Measurements from ENCODE around the gene TAF1B. TPM values are rescaled to one million over a fixed set of nuclear protein-coding genes. Genes with fewer than 3 reads are reported as not detected.

Gene TAF1B
- total and polyA plus RNA-seq, 8 donors, result 22.0 to 33.9 (median 28.2) TPM

GRCh38 chr2:9813312-9814128 is 29.8 kb upstream of the TAF1B start:
- TF ChIP-seq, protein P1, sequence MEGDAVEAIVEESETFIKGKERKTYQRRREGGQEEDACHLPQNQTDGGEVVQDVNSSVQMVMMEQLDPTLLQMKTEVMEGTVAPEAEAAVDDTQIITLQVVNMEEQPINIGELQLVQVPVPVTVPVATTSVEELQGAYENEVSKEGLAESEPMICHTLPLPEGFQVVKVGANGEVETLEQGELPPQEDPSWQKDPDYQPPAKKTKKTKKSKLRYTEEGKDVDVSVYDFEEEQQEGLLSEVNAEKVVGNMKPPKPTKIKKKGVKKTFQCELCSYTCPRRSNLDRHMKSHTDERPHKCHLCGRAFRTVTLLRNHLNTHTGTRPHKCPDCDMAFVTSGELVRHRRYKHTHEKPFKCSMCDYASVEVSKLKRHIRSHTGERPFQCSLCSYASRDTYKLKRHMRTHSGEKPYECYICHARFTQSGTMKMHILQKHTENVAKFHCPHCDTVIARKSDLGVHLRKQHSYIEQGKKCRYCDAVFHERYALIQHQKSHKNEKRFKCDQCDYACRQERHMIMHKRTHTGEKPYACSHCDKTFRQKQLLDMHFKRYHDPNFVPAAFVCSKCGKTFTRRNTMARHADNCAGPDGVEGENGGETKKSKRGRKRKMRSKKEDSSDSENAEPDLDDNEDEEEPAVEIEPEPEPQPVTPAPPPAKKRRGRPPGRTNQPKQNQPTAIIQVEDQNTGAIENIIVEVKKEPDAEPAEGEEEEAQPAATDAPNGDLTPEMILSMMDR (IDR thresholded peaks at IDR 0.05), result peak; percentile 91
- DNase-seq, result peak; percentile 63 to 91 (median 71)
- peaks cover 8 to 18% of the 10 kb centered on the region in 2 donors for H3K4me1 ChIP-seq
- H3K4me3 ChIP-seq, result no peak overlapping the region
- H3K27ac ChIP-seq, result no peak overlapping the region
- intact Hi-C loops (cut with DNase I), result no loop called here
- peak; percentile 92 for ATAC-seq
- no peaks in the 10 kb centered on the region for H3K36me3 ChIP-seq
- no peaks in the 10 kb centered on the region for H3K27me3 ChIP-seq
- no peaks in the 10 kb centered on the region for H3K9me3 ChIP-seq

DNA sequence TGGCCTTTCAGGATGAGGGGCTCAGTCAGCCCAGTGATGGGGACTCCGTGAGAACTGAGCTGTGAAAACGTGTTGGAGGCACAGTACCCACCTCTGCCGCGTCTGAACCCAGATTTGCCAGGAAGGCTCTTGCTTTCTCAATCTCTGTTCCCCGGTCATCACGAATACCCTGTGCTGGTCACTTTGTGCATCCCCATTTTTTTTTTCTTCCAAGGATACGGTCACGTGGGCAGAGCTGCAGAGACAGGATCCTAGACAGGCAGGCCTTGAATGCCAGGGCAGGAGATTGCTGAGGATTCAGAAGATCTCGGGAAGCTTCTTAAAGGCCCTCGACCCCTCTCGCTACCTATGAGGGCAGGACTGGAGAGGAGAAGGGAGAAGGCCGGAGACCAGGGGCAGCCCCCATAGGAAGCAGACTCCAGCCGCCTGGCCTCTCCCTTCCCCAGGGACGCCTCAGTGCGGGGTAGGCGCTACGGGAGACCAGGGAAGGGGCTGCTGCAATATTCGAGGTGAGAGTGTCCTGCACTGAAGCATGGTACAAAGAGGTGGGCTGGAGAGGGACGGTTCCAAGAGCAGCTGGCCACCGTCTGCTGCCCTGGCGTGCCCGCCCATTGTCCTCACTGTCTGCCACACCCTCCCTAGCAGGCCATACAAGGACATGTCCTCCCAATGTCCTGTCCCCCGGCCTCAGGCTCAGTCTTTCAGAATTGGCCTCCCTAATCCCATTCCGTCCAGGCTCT is 29.0 kb upstream of the TAF1B start:
- H3K4me3 ChIP-seq, result no peak overlapping the region
- H3K4me1 ChIP-seq, result peaks cover 8 to 18% of the 10 kb centered on the region in 2 donors
- no peak overlapping the region for H3K27ac ChIP-seq
- H3K27me3 ChIP-seq, result no peaks in the 10 kb centered on the region
- no peak for ATAC-seq
- DNase-seq, result peak in 1 of 4 donors; percentile 27
- TF ChIP-seq, protein P1 (IDR thresholded peaks at IDR 0.05), result peak in 1 of 2 donors; percentile 1
- no peaks in the 10 kb centered on the region for H3K9me3 ChIP-seq
- H3K36me3 ChIP-seq, result no peaks in the 10 kb centered on the region
- intact Hi-C loops (cut with DNase I), result no loop called here

DNA sequence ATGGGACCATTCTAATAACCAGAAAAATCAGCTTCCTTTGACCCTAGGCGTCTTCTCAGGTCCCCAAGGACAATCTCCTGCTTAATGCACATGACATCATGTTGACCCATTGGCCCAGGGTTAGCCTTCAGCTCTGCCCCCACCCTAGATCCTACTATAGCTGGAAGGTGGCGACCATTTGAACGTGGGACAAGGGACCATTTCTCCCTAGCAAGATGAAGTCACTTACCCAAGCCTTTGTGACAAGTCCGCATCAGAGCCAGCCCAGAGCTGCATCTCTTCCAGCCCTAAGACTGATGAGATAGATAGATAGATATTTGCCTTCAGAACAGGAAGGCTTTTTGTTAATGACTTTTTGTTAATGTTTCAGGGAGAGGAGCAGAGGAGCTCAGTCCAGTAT is 28.2 kb upstream of the TAF1B start:
- DNase-seq (no peak), ATAC-seq (no peak)
- Histone ChIP-seq H3K27me3 (no peaks in the 10 kb centered on the region), H3K4me3 (no peak overlapping the region), H3K4me1 (peaks cover 8 to 18% of the 10 kb centered on the region in 2 donors), H3K9me3 (no peaks in the 10 kb centered on the region), H3K36me3 (no peaks in the 10 kb centered on the region), H3K27ac (no peak overlapping the region)
- intact Hi-C loops (cut with DNase I), result loop anchor here in 1 of 2 donors (5.0 kb wide), 1 partner anchor 232 kb away; no protein-coding TSS in a partner anchor
- TF ChIP-seq, protein P1 (IDR thresholded peaks at IDR 0.05), result no peak

DNA sequence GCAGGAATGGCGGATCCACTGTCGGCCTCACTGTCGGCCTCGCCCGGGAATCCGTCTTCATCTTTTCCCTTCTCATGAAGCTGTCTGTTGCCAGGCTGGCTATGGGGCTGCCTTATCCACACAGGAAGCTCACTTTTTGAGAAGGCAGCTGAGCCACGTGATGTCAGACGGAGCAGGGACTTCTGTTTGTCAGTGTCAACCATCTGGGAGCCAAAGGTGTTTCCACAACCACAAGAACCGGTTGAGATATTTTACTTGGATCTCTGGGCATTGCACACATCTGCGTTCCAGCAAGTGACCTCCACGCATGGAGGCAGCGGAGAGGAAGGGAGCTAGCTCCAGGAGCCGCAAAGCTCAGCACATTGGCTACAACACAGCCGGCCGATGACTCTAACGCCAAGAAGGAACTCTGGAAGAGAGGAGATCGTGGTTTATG is 27.4 kb upstream of the TAF1B start:
- intact Hi-C loops (cut with DNase I), result loop anchor here in 1 of 2 donors (5.0 kb wide), 1 partner anchor 231 kb away; no protein-coding TSS in a partner anchor

More for the DNA sequence above, 27.4 kb upstream of the TAF1B start:
- H3K36me3 ChIP-seq, result no peaks in the 10 kb centered on the region
- ATAC-seq (no peak), DNase-seq (peak in 1 of 4 donors; percentile 30)
- H3K27me3 ChIP-seq, result no peaks in the 10 kb centered on the region
- TF ChIP-seq, protein P1 (IDR thresholded peaks at IDR 0.05), result no peak
- no peak overlapping the region for H3K27ac ChIP-seq
- no peaks in the 10 kb centered on the region for H3K9me3 ChIP-seq
- H3K4me3 ChIP-seq, result no peak overlapping the region
- H3K4me1 ChIP-seq, result peaks cover 8 to 18% of the 10 kb centered on the region in 2 donors

Data from left lung (tissue), 10 donors.